Neural cell (in vitro differentiated cells): ENCODE data around the gene GZF1.

ENCODE experiments used
- EP300 ChIP-seq: fragments of 450-650 bp; conservative IDR thresholded peaks from 2 replicates; pipeline ENCODE4 v1.6.1; 2014; ENCODE audit warnings: antibody characterized with exemption, mild to moderate bottlenecking, moderate library complexity; ENCODE audit not compliant: poor library complexity, severe bottlenecking
- SMC3 ChIP-seq: fragments of 450-650 bp; conservative IDR thresholded peaks from 2 replicates; pipeline ENCODE4 v1.6.1; 2014; ENCODE audit warnings: antibody characterized with exemption, mild to moderate bottlenecking, moderate library complexity; ENCODE audit not compliant: poor library complexity
- TAF1 ChIP-seq: IDR thresholded peaks from 2 replicates; pipeline ENCODE4 v1.6.1; 2012; ENCODE audit warnings: low read depth
- TF ChIP-seq, protein P1 (sequence below): fragments of 450-650 bp; IDR thresholded peaks from 2 replicates; pipeline ENCODE4 v1.5.1; 2014; ENCODE audit warnings: antibody characterized with exemption, mild to moderate bottlenecking, moderate library complexity; ENCODE audit not compliant: poor library complexity, severe bottlenecking

GRCh38 chr20:23399568-23400241 lies 37.7 kb downstream of the GZF1 start:
- TF ChIP-seq, protein P1, sequence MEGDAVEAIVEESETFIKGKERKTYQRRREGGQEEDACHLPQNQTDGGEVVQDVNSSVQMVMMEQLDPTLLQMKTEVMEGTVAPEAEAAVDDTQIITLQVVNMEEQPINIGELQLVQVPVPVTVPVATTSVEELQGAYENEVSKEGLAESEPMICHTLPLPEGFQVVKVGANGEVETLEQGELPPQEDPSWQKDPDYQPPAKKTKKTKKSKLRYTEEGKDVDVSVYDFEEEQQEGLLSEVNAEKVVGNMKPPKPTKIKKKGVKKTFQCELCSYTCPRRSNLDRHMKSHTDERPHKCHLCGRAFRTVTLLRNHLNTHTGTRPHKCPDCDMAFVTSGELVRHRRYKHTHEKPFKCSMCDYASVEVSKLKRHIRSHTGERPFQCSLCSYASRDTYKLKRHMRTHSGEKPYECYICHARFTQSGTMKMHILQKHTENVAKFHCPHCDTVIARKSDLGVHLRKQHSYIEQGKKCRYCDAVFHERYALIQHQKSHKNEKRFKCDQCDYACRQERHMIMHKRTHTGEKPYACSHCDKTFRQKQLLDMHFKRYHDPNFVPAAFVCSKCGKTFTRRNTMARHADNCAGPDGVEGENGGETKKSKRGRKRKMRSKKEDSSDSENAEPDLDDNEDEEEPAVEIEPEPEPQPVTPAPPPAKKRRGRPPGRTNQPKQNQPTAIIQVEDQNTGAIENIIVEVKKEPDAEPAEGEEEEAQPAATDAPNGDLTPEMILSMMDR: no peak
- no peak for TF ChIP-seq EP300
- no peak for TF ChIP-seq TAF1
- no peak for TF ChIP-seq SMC3
